Peyer's patch (tissue), 4 donors: ENCODE data around the gene EML1. TPM values are rescaled to one million over a fixed set of nuclear protein-coding genes. Genes with fewer than 3 reads are reported as not detected.

ENCODE experiments used
- DNase-seq, 3 donors: peaks; one replicate each; pipeline ENCODE4 v3.0.0-alpha.2; 2017 to 2019
- H3K27ac ChIP-seq, 4 donors: fragments of 200-600 bp; sonication (generic); one replicate each; pipeline ENCODE4 v1.5.1; 2016 to 2019
- H3K27me3 ChIP-seq, 2 donors: fragments of 200-600 bp; sonication (generic); one replicate each; pipeline ENCODE4 v1.5.1; 2019
- H3K36me3 ChIP-seq, 3 donors: fragments of 200-600 bp; sonication (generic); one replicate each; pipeline ENCODE4 v1.5.1; 2016 to 2019
- H3K4me1 ChIP-seq, 4 donors: fragments of 200-600 bp; sonication (generic); one replicate each; pipeline ENCODE4 v1.5.1; 2016 to 2019
- H3K4me3 ChIP-seq, 4 donors: fragments of 200-600 bp; sonication (generic); 1 replicate in 3 of 4; 2 replicates in 1 of 4; pipeline ENCODE4 v1.5.1; 2016 to 2019; ENCODE audit warnings: mild to moderate bottlenecking in 1 of 4
- H3K9me3 ChIP-seq, 4 donors: fragments of 200-600 bp; sonication (generic); one replicate each; pipeline ENCODE4 v1.5.1; 2016 to 2019; ENCODE audit warnings: mild to moderate bottlenecking in 1 of 4
- CTCF ChIP-seq, 6 experiments: fragments of 450-650 bp in 4 of 6; fragments of 200-600 bp in 2 of 6; sonication (generic) in 1 of 6; IDR thresholded peaks; one replicate each; pipeline ENCODE4 v1.5.1; 2017 to 2019; ENCODE audit warnings: antibody characterized with exemption in 6 of 6, mild to moderate bottlenecking in 3 of 6, moderate library complexity in 1 of 6
- POLR2A ChIP-seq, 2 donors: fragments of 450-650 bp; IDR thresholded peaks; one replicate each; pipeline ENCODE4 v1.5.1; 2017; ENCODE audit warnings: antibody characterized with exemption in 2 of 2, mild to moderate bottlenecking in 2 of 2, moderate library complexity in 2 of 2
- total RNA-seq, 4 donors: library from RNA; depleted of rRNA; stranded (reverse); fragments of >200 nt; gene quantifications; one replicate each; pipeline ENCODE4 v1.1.0, GENCODE V29; 2016

EML1 gene
- total RNA-seq, 4 donors from 2014 or later = 12.3 to 32.2 (median 18.9) TPM

GRCh38 chr14:99815696-99816095 lies 22.5 kb downstream of the EML1 start:
- TF ChIP-seq POLR2A (IDR thresholded peaks at IDR 0.05) = no peak
- H3K9me3 ChIP-seq = no peaks in the 10 kb centered on the region
- H3K4me3 ChIP-seq = no peak overlapping the region
- no peaks in the 10 kb centered on the region for H3K4me1 ChIP-seq
- no peaks in the 10 kb centered on the region for H3K27me3 ChIP-seq
- no peak for DNase-seq
- H3K27ac ChIP-seq = no peak overlapping the region
- no peaks in the 10 kb centered on the region for H3K36me3 ChIP-seq

- Histone ChIP-seq H3K4me3 (no peak overlapping the region), H3K9me3 (no peaks in the 10 kb centered on the region), H3K4me1 (no peaks in the 10 kb centered on the region), H3K27ac (no peak overlapping the region), H3K36me3 (no peaks in the 10 kb centered on the region), H3K27me3 (no peaks in the 10 kb centered on the region)
- no peak for TF ChIP-seq POLR2A (IDR thresholded peaks at IDR 0.05)
- no peak for TF ChIP-seq CTCF (IDR thresholded peaks at IDR 0.05)
- DNase-seq = no peak
Measured at GRCh38 chr14:99816217-99816616, 23.0 kb downstream of the EML1 start.

GRCh38 chr14:99816642-99817041 lies 23.4 kb downstream of the EML1 start:
- Histone ChIP-seq H3K9me3 (no peaks in the 10 kb centered on the region), H3K27ac (no peak overlapping the region), H3K4me3 (no peak overlapping the region), H3K4me1 (no peaks in the 10 kb centered on the region), H3K27me3 (no peaks in the 10 kb centered on the region), H3K36me3 (no peaks in the 10 kb centered on the region)
- DNase-seq = no peak
- no peak for TF ChIP-seq CTCF (IDR thresholded peaks at IDR 0.05)
- no peak for TF ChIP-seq POLR2A (IDR thresholded peaks at IDR 0.05)

GRCh38 chr14:99817331-99817730 lies 24.1 kb downstream of the EML1 start:
- no peak for DNase-seq
- H3K36me3 ChIP-seq = no peaks in the 10 kb centered on the region
- no peaks in the 10 kb centered on the region for H3K27me3 ChIP-seq
- no peaks in the 10 kb centered on the region for H3K9me3 ChIP-seq
- no peaks in the 10 kb centered on the region for H3K4me1 ChIP-seq
- no peak overlapping the region for H3K4me3 ChIP-seq
- H3K27ac ChIP-seq = no peak overlapping the region
- TF ChIP-seq POLR2A (IDR thresholded peaks at IDR 0.05) (no peak), CTCF (IDR thresholded peaks at IDR 0.05) (no peak)

- H3K9me3 ChIP-seq = no peaks in the 10 kb centered on the region
- no peak overlapping the region for H3K4me3 ChIP-seq
- no peaks in the 10 kb centered on the region for H3K4me1 ChIP-seq
- H3K36me3 ChIP-seq = no peaks in the 10 kb centered on the region
- DNase-seq = no peak
- no peak overlapping the region for H3K27ac ChIP-seq
- no peak for TF ChIP-seq POLR2A (IDR thresholded peaks at IDR 0.05)
- no peak for TF ChIP-seq CTCF (IDR thresholded peaks at IDR 0.05)
- no peaks in the 10 kb centered on the region for H3K27me3 ChIP-seq
Measured at GRCh38 chr14:99818503-99819036, 25.4 kb downstream of the EML1 start.

GRCh38 chr14:99819514-99819913 lies 26.3 kb downstream of the EML1 start:
- no peak for DNase-seq
- TF ChIP-seq POLR2A (IDR thresholded peaks at IDR 0.05) = no peak
- no peak for TF ChIP-seq CTCF (IDR thresholded peaks at IDR 0.05)
- no peaks in the 10 kb centered on the region for H3K4me1 ChIP-seq
- H3K27me3 ChIP-seq = no peaks in the 10 kb centered on the region
- H3K9me3 ChIP-seq = no peaks in the 10 kb centered on the region
- H3K27ac ChIP-seq = no peak overlapping the region
- H3K36me3 ChIP-seq = no peaks in the 10 kb centered on the region
- no peak overlapping the region for H3K4me3 ChIP-seq
